Kidney (tissue), 14 donors: ENCODE measurements around the gene SLC25A10. TPM values are rescaled to one million over a fixed set of nuclear protein-coding genes. Genes with fewer than 3 reads are reported as not detected.
"Not testable (repeated sequence)": the region's sequence is repeated elsewhere in the genome, so short reads cannot be mapped to it uniquely, and the experiment has no call there.

Experiments
- DNase-seq, 5 donors: peaks; one replicate each; pipeline ENCODE4 v3.0.0-alpha.2; 2013 to 2020
- FAIRE-seq: peaks from 2 replicates; lab custom pipeline; 2012; peaks lifted over from hg19 to GRCh38; lab: Jason Lieb, UNC
- H3K27ac ChIP-seq, 2 donors: one replicate each; pipeline ENCODE4 v1.7.0; 2013; ENCODE audit warnings: low read depth in 2 of 2, low read length in 2 of 2, inconsistent platforms in 1 of 2
- H3K27me3 ChIP-seq: one replicate; pipeline ENCODE4 v1.7.1; 2013; ENCODE audit warnings: low read length, inconsistent platforms; ENCODE audit not compliant: control insufficient read depth, insufficient read depth
- H3K36me3 ChIP-seq, 3 donors: one replicate each; pipeline versions ENCODE4 v1.7.0 to v1.7.1; 2013; ENCODE audit warnings: low read length in 3 of 3, control low read depth in 1 of 3, inconsistent platforms in 1 of 3; ENCODE audit not compliant: insufficient read depth in 3 of 3, control insufficient read depth in 2 of 3
- H3K4me1 ChIP-seq, 3 donors: one replicate each; pipeline versions ENCODE4 v1.7.0 to v1.7.1; 2013; ENCODE audit warnings: low read length in 3 of 3, inconsistent platforms in 1 of 3, low read depth in 1 of 3; ENCODE audit not compliant: control insufficient read depth in 2 of 3, insufficient read depth in 2 of 3
- H3K4me3 ChIP-seq, 3 donors: one replicate each; pipeline versions ENCODE4 v1.7.0 to v1.8.1; 2013; ENCODE audit warnings: low read length in 3 of 3, control low read depth in 1 of 3, inconsistent platforms in 1 of 3
- H3K9ac ChIP-seq, 3 donors: one replicate each; pipeline versions ENCODE4 v1.7.0 to v1.7.1; 2013; ENCODE audit warnings: low read length in 3 of 3, control low read depth in 1 of 3, inconsistent platforms in 1 of 3
- H3K9me3 ChIP-seq, 3 donors: one replicate each; pipeline versions ENCODE4 v1.7.0 to v1.7.1; 2013; ENCODE audit warnings: low read length in 3 of 3, control low read depth in 1 of 3, inconsistent platforms in 1 of 3; ENCODE audit not compliant: control insufficient read depth in 2 of 3, insufficient read depth in 1 of 3
- CTCF ChIP-seq: IDR thresholded peaks from 3 replicates; pipeline ENCODE4 v1.5.1; 2012; ENCODE audit warnings: mild to moderate bottlenecking, moderate library complexity, borderline replicate concordance; ENCODE audit not compliant: insufficient read depth; ENCODE audit errors: extremely low read depth
- intact Hi-C: fragments of 100-400 bp; cut with DNase I; formaldehyde crosslinking; loops from one replicate; pipeline ENCODE4 v1.11.1; 2022
- polyA plus RNA-seq: library from polyadenylated mRNA; stranded (reverse); fragments of 350-450 nt; fragmentation: Illumina TruSeq; extraction: RNeasy Lipid Tissue Mini Kit (QIAGEN cat#74804); gene quantifications from one replicate; pipeline ENCODE4 v1.2.3, GENCODE V29; 2014; ENCODE audit warnings: low read depth, low replicate concordance; ENCODE audit not compliant: insufficient read depth
- total RNA-seq: library from RNA; stranded (reverse); fragmentation: NEBNext Ultra II Directional; extraction: Animal tissue kit (Norgen Biotek cat#: 25700); gene quantifications from one replicate; pipeline ENCODE4 v1.2.1, GENCODE V29; 2021
- donor health status: control.
- donor health status: control.
- donor health status: control.
- donor health status: control.
- donor health status: control.
- donor health status: DM: yes; HTN: yes; CAD: no.
- donor health status: Normal renal cell carcinoma (clear cell type).

SLC25A10 gene
- total and polyA plus RNA-seq, 2 donors from 2014 or later = 19.9 to 94.5 TPM

- H3K36me3 ChIP-seq = peaks cover 0 to 14% (median 10%) of the 10 kb centered on the region in 3 donors
- H3K27ac ChIP-seq, H3K4me1 ChIP-seq, H3K9ac ChIP-seq, H3K27me3 ChIP-seq, intact Hi-C loops, H3K4me3 ChIP-seq, H3K9me3 ChIP-seq: not testable (repeated sequence)
- FAIRE-seq = peak; percentile 71
- peak in 1 of 5 donors; percentile 8 for DNase-seq
- peak; percentile 32 for TF ChIP-seq CTCF
Measured at GRCh38 chr17:81675515-81676221, 36.4 kb upstream of the SLC25A10 start.

- no peak overlapping the region for H3K27ac ChIP-seq
- H3K9me3 ChIP-seq = no peaks in the 10 kb centered on the region
- intact Hi-C loops = no loop called here
- H3K9ac ChIP-seq = no peak overlapping the region
- no peak for FAIRE-seq
- DNase-seq = no peak
- TF ChIP-seq CTCF = no peak
- H3K36me3 ChIP-seq = peaks cover 0 to 9% (median 7%) of the 10 kb centered on the region in 3 donors
- H3K4me1 ChIP-seq = peaks cover 0 to 5% (median 0%) of the 10 kb centered on the region in 3 donors
- H3K4me3 ChIP-seq = no peak overlapping the region
- H3K27me3 ChIP-seq = no peaks in the 10 kb centered on the region
Measured at GRCh38 chr17:81676906-81677305, 35.2 kb upstream of the SLC25A10 start.

GRCh38 chr17:81680150-81680549 lies 31.9 kb upstream of the SLC25A10 start:
- Histone ChIP-seq H3K9me3 (no peaks in the 10 kb centered on the region), H3K27me3 (no peaks in the 10 kb centered on the region), H3K9ac (no peak overlapping the region), H3K4me3 (no peak overlapping the region), H3K27ac (no peak overlapping the region), H3K36me3 (no peaks in the 10 kb centered on the region), H3K4me1 (peaks cover 0 to 19% (median 7%) of the 10 kb centered on the region in 3 donors)
- DNase-seq = no peak
- no peak for TF ChIP-seq CTCF
- intact Hi-C loops = no loop called here
- FAIRE-seq = no peak

GRCh38 chr17:81681672-81682071 lies 30.4 kb upstream of the SLC25A10 start:
- DNase-seq = no peak
- H3K9ac ChIP-seq = no peak overlapping the region
- no peak for TF ChIP-seq CTCF
- H3K27ac ChIP-seq = no peak overlapping the region
- peaks cover 0 to 23% (median 11%) of the 10 kb centered on the region in 3 donors for H3K4me1 ChIP-seq
- H3K27me3 ChIP-seq = no peaks in the 10 kb centered on the region
- intact Hi-C loops = no loop called here
- H3K9me3 ChIP-seq = no peaks in the 10 kb centered on the region
- no peak for FAIRE-seq
- peaks cover 0 to 6% (median 5%) of the 10 kb centered on the region in 3 donors for H3K36me3 ChIP-seq
- H3K4me3 ChIP-seq = no peak overlapping the region
